Measurements from ENCODE around the gene ATP2A3.

ATP2A3 gene

GRCh38 chr17:3907483-3908216 is 56.6 kb downstream of the ATP2A3 start:
- no peak for DNase-seq

DNA sequence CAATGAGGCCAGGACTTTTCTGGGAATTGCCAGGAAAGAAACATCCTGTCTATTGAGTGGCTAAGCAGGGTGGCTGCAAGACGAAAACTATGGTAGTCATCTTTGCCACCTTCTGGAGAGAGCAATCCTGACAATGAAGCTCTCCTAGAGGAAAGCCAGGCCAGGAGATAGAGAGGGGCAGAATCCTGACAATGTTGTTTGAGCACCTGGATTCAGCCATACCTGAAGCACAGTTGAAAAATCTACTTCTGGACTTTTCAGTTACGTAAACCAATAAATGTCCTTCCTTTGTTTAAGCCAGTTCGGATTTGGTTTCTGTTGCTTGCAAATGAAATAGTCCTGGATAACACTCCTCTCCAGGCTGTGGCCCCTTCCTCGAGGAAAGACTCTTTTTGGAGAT is 57.4 kb downstream of the ATP2A3 start:
- no peak for DNase-seq

DNA sequence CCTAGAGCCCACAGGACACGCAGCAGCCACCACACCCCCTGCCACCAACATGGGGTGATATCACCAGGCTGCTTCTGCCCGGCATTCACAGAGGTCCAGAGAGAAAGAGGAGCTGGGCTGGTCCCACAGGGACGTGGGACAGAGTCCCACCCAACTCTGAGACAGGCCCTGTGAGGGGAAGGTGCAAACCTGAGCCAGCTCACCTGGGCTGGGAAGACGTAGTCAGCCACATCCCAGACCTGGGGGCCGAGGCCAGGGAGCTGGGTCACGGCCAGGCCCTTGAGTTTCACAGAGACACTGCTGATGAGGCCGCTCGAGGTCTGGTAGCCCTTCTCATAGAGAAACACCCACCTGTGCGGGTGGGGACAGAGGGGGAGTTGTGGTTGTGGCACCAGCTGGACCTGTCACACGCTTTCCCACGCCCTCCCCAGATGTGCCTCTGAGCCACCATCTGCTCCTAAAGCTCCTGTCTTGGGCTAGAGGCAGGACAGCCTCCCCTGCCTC is 59.2 kb downstream of the ATP2A3 start:
- peak; percentile 78 for DNase-seq

DNA sequence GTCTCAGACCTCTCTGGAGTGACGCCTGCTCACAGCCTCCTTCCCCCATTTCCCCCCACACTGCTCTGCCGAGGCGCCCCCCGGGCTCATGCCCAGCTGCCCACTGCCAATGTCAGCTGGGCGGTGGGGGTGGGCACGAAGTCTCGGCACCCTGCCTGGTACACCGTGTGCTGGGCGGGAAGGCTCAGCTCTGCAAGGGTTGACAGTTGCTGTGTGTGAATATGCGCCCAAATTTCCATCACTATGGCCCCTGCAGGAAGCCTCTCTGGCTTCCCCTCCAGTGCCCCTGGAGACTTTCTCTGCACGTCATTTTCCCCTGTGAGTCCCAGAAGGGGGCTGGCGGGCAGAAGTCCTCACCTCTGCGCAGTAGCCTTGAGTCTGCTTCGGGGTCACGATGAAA is 59.7 kb downstream of the ATP2A3 start:
- DNase-seq, result no peak

GRCh38 chr17:3903881-3904290 is 60.4 kb downstream of the ATP2A3 start:
- DNase-seq, result no peak

DNA sequence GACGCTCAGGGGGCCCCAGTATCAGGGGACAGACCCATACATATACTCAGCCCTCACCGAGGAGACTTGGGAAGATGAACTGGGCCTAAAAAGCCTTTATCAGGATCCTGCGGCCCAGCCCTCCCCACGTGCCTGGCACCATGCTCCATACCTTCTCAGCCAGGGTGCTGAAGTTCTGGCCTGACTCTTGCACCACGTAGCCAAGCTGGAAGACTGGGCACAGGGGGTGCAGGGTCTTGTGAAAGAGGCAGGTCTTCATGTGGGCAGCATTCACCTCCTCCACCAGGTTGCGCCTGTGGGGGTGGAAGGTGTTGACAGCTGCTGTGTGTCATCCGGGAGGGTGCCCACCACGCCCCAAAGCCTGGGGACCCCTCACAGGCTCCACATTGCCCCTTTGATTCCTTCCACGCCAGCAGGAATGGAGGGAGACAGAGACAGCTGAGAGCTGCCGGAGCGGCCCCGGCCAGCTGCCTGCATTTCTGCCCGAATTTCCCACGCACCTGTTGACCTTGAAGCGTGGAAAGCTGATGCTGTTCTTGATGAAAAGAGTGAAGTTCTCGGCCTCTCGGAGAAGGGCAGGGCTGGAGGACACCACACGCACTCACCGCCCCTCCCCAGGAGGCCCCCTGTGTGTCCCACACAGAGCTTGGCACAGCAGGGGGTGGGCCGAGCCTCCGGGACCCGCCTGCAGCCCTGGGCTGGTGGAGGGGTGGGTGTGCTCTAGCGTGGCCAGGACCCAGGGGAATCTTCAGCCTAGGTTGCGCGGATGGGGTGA is 61.0 kb downstream of the ATP2A3 start:
- no peak for DNase-seq

DNA sequence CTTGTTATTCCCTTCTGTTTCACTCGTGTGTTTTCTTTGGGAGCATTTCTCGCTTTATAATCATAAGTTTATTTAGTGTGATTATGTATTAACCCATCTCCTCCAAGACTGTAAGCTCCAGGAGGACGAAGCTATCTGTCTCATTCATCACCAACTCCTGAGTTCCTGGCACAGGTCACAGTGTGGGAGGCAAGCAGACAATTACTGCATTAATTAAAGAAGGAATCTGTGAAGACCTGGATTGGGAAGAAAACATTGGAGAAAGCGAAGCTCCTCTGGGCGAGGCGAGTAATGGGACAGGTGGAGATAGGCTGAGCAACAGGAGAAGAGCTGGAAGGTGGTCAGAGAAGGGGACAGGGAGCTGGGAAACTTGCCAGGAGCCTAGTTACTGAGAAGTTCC is 63.6 kb downstream of the ATP2A3 start:
- DNase-seq, result no peak

GRCh38 chr17:3897731-3898130 is 66.5 kb downstream of the ATP2A3 start:
- DNase-seq, result no peak

DNA sequence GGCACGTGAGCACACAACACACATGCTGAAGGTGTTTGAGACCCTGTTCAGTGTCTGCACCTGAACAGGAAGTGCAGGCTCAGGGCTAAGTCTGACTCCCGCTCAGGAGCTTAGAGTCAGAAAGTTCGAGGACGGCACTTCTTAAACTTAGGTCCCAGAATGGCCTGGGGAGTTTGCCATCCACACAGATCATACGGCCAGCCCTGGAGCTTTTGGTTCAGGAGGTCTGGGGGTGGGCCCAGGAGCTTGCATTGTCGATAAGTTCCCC is 67.3 kb downstream of the ATP2A3 start:
- DNase-seq, result no peak

DNA sequence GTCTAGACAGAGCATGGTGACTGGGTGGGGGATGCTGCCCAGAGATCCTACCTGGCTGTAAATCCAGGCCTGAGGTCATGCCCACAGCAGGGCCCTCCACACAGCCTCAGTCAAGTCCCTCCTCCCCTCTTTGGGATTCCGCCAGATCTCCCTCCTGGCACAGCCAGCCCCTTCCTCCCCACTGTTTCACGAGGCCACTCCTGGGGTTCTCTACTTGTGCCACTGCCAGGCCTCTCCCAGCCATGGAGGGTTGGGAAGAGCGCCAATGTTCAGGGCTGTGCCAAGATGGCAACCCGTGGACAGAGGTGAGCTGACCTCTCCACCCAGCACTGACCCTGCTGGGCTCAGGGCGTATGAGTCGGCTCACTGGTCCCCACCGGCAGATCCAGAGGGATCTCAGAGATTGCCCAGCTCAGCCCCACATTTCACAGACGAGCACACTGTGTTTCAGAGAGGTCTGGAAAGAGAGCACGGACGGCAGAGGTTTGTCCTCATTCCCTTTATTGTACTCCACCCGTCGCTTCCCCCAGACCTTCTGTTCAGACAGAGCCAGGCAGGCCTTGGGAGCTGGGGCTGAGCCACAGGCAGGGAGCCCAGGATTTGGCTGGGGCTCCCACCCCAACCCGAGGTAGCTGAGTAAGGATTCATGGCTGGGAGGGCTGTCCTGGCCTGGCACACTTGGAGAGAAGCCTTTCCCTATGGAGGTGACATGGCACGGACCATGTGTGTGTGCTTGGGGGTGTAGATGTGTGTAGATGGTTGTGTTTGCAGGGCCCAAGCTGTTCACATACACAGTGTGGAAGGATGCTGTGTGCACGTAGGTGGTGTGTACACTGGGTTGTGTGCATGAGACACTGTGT is 67.9 kb downstream of the ATP2A3 start:
- DNase-seq, result no peak

- DNase-seq, result no peak
These were observed 68.9 kb downstream of the ATP2A3 start for GRCh38 chr17:3895354-3895753.

DNA sequence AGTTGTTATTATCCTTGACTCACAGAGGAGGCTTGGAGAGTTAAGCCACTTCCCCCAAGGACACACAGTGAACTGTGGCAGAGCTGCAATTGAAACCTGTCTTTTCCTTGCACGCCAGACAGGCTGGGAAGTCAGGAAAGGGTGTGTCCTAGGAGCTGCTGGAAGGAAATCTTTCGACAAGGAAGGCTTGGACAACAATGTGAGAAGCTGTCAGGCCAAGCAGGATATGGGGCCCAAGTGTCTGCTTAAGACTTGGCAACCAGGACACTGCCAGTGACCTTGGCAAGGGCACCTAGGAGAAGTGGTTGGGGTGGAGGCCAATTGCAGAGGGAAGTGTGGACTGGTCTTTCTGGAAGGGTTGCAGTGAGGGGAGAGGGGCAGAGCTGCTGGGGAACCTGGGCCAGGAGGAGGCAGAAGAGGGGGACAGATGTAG is 69.3 kb downstream of the ATP2A3 start:
- DNase-seq, result no peak

DNA sequence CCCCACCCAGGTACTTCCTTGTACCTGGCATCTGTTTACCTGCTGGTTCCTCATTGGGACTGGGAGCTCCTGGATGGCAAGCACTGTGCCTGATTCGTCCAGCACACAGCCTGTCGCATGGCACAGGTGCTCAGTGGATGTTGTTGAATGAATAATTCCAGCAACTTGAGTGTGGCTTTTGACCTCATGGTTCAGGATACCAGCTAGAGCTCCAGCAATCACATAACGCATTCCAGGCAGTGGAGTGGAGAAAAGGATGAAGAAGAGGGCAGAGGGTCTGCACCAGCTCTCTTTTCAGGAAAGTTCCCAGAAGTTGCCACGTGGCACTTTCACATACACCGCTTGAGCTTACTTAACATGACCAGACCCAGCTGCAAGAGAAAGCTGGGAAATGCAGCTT is 70.0 kb downstream of the ATP2A3 start:
- DNase-seq, result no peak

DNA sequence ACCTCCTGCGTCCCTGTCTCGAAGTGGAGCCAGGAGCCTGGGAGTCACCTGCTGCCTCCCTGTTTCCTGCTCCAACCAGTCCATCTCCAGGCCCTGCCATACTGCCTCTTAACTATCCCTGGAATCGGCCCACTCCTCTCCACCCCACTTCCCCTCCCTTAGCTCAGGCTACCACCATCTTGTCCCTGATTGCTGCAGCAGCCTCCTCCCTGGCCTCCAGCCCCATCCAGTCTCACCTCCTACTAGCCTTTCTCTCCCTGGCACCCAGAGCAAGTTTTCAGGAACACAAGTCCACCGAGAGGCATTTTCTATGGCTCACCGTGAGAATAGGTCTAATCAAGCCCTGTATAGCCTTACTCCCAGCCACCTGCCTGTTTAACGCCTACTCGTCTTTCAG is 70.5 kb downstream of the ATP2A3 start:
- DNase-seq, result no peak

DNA sequence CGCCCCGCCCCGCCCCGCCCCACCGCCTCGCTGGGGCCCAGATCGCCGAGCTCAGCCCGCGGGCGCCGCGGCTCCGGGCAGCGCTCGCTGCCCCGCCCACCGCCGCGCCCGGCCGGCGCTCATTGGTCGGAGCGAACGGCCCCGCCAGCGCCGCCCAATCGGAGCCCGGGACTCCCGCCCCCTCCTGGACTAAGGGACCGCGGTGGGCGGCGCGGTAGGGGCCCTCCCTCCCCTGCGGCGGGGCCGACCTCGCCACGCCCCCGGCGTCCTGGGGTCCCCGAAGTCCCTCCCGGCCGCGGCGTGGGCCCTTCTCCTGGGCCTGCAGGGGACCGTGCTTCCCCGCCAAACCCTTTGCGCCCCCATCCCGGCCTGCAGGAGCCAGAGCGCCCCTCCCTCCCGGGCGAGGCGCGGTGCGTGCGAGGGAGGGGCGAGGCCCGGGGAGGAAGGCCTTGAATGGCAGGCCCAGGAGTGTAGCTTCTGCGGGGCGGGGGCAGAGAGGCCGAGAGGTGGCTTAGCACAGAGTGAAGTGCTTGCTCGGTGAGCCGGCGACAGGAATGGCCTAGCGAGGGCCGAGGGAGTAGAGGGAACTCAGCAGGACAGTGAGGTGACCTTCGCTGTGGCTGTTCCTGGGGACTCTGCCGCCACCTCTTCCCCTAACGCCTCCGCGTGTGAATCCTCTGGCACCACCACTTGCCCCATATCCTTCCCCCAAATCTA is 71.1 kb downstream of the ATP2A3 start, which contains the start of gene CAMKK1:
Gene CAMKK1 (minus strand): TSS at position 51 of the 717 bp plus-strand sequence. CDS start 7,366 bp downstream, outside the sequence.
- peak; percentile 36 for DNase-seq

DNA sequence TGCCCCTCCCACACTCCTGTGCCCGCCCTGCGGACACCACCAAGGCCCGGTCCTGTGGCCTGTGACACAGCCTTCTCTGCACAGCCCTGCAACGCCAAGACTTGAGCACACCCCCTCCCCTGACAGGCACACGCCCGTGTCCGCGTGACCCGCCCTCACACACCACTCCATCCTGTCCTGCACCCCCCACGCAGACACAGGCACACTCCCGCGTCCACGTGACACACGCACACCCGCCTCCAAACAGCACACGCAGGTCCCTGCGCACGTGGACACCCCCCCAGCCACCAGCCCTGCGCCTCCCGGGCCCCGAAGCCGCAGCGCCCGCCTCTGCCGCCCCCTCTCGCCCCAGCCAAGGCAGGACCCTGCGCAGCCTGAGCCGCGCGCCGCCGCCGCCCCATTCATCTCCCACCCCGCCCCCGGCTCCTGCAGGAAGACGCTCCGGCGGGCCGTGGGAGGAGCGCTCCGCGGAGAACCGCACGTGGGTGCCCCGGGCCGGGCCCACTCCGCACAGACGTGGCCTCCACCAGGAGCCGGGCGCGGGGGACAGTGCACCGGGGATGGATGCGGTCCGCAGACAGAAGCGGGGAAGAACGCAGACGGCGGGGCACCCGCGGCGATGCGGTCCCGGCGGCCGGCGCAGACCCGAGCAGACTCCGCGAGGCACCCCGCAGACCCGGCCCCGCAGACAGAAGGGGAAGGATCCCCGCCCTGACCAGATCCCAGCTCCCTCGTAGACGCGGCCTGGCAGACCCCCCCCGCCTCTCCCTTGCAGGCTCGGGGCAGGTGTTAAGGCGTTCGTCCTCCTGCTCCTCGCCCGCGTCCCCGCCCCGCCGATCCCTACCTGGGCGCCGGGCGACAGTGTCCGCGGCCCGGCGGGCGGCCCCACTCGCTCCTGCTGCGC is 71.9 kb downstream of the ATP2A3 start:
- no peak for DNase-seq

DNA sequence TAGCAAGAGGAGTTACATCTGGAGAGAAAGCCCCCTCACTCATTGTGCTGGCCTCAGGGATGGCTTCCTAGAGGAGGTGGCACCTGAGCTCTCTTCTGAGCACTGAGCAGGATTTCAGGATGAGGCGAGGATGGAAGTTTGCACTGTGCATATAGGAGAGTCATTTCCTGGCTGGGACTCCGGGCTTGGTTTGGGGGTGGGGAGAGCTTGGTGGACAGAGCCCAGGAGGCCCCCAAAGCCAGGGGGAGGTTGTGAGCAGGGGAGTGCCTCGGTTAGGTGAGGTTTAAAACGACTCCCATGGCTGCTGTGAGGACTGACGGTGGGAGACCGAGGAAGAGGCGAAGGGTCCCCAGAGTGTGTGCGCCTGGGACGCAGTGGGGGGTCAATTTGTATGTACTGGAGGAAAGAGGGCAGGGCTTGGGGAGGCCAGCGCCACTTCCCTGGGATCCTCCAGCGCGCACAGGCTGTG is 72.6 kb downstream of the ATP2A3 start:
- DNase-seq, result no peak

GRCh38 chr17:3890878-3891219 is 73.4 kb downstream of the ATP2A3 start:
- DNase-seq, result no peak

DNA sequence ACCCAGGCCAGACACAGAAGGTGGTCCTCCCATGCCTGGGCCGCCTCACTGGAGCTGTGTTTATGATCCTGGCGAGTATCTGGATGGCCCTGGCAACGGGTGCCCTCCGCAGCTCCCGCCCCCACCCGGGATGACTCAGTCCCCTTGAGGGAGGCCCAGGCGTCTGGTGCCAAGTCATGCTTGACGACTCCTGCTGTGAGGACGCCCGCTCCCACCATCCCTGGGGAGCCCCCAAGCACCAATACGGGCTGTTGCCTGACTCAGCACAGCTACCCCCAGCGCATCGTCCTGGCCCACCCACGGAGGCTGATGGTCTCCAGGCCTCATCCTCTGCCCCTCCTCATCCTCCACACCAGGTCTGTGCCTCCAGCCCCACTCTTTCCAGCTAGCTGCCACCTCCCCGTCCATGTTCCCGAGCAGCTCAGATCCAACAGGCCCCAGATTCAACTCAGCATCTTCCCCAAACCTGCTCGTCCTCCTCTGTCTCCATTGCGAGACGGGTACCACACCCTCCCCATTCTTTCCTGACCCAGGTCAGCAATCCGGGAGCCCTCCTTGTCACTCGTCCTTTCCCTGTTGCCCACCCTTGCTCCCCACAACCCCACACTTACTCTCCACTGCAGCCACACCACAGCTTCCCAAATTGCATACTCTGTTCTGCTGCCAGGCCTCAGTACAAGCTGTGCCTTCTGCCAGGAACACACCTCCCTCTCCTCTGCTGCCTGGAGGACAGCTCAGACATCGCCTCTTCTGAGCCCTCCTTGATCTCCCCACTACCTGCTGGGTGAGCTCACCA is 74.0 kb downstream of the ATP2A3 start:
- DNase-seq, result peak; percentile 80

- DNase-seq, result no peak
These were observed 74.8 kb downstream of the ATP2A3 start for GRCh38 chr17:3889325-3890012.
